ENCODE results near the gene PTAR1.

Gene PTAR1

GRCh38 chr9:69750085-69750484 lies 9.7 kb downstream of the PTAR1 start:
- no peak for DNase-seq (ENCODE audit: low read depth)

- no peak for DNase-seq (ENCODE audit: low read depth)
These were observed 11.5 kb downstream of the PTAR1 start for GRCh38 chr9:69748304-69748703.

- no peak for DNase-seq (ENCODE audit: low read depth)
These were observed 12.8 kb downstream of the PTAR1 start for GRCh38 chr9:69746859-69747560.

GRCh38 chr9:69745716-69746437 lies 13.9 kb downstream of the PTAR1 start:
- no peak for DNase-seq (ENCODE audit: low read depth)

GRCh38 chr9:69744688-69745380 lies 15.0 kb downstream of the PTAR1 start:
- peak; percentile 31 for DNase-seq (ENCODE audit: low read depth)

GRCh38 chr9:69743930-69744329 lies 15.9 kb downstream of the PTAR1 start:
- DNase-seq (ENCODE audit: low read depth): no peak

- no peak for DNase-seq (ENCODE audit: low read depth)
These were observed 18.8 kb downstream of the PTAR1 start for GRCh38 chr9:69740872-69741505.

- no peak for DNase-seq (ENCODE audit: low read depth)
These were observed 28.5 kb downstream of the PTAR1 start for GRCh38 chr9:69731348-69731747.

GRCh38 chr9:69719983-69720382 lies 39.8 kb downstream of the PTAR1 start:
- DNase-seq (ENCODE audit: low read depth): peak; percentile 6

- DNase-seq (ENCODE audit: low read depth): peak; percentile 84
These were observed 40.4 kb downstream of the PTAR1 start for GRCh38 chr9:69719367-69719766.

- DNase-seq (ENCODE audit: low read depth): no peak
These were observed 41.6 kb downstream of the PTAR1 start for GRCh38 chr9:69718218-69718617.

GRCh38 chr9:69715825-69716224 lies 44.0 kb downstream of the PTAR1 start:
- DNase-seq (ENCODE audit: low read depth): no peak

- DNase-seq (ENCODE audit: low read depth): peak; percentile 6
These were observed 44.7 kb downstream of the PTAR1 start for GRCh38 chr9:69715096-69715495.

- DNase-seq (ENCODE audit: low read depth): no peak
These were observed 62.3 kb downstream of the PTAR1 start for GRCh38 chr9:69697475-69697874.

- peak; percentile 14 for DNase-seq (ENCODE audit: low read depth)
These were observed 63.0 kb downstream of the PTAR1 start for GRCh38 chr9:69696802-69697201.

- no peak for DNase-seq (ENCODE audit: low read depth)
These were observed 69.7 kb downstream of the PTAR1 start for GRCh38 chr9:69689991-69690538.

- DNase-seq (ENCODE audit: low read depth): no peak
These were observed 75.9 kb downstream of the PTAR1 start for GRCh38 chr9:69683927-69684326.

- no peak for DNase-seq (ENCODE audit: low read depth)
These were observed 80.8 kb downstream of the PTAR1 start for GRCh38 chr9:69678843-69679538.

GRCh38 chr9:69677931-69678330 lies 81.9 kb downstream of the PTAR1 start:
- DNase-seq (ENCODE audit: low read depth): no peak

- no peak for DNase-seq (ENCODE audit: low read depth)
These were observed 84.2 kb downstream of the PTAR1 start for GRCh38 chr9:69675563-69675962.

- peak; percentile 7 for DNase-seq (ENCODE audit: low read depth)
These were observed 84.9 kb downstream of the PTAR1 start for GRCh38 chr9:69674716-69675438.
